ENCODE measurements around the gene GATA2. TPM values are rescaled to one million over a fixed set of nuclear protein-coding genes. Genes with fewer than 3 reads are reported as not detected.

GATA2 gene
- total and polyA plus RNA-seq, 2 of the 8 experiments (the other 6 are each of a cell fraction or from before 2014, with no cell fraction given): 0.03 to 0.30 TPM

DNA sequence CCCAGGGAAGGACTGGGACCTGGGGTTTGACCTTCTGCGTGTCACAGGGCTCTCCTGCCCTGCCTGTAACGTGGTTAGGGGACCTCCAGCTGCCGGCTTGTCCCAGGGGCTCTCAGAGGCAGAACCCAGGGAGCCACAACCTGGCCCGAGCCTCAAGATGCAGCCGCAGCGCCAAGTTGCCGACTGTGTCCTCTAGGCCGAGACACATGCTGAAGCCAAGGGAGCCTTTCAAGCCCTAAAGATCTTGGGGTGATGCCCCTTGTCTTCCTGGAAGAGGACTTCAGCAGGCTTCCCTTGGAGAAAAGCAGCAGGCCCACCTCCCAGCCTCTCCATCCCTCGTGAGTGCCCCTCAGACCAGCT, 33.6 kb downstream of the GATA2 start:
- Histone ChIP-seq H3K56ac (replicated peaks; ENCODE audit: insufficient read length, low read depth, low read length) (no peak overlapping the region), H4K5ac (ENCODE audit: insufficient read length, low read depth, low read length) (no peak overlapping the region), H2BK20ac (ENCODE audit: low read length) (no peak overlapping the region), H3K79me2 (ENCODE audit: control insufficient read depth in 1 of 2, insufficient read depth in 2 of 2, low read length in 2 of 2) (no peaks in the 10 kb centered on the region), H3K4me3 (ENCODE audit: extremely low read depth in 1 of 4, insufficient read depth in 2 of 4, low read depth in 3 of 4, low read length in 4 of 4) (no peak overlapping the region), H3K9me3 (ENCODE audit: insufficient read depth in 2 of 2, low read depth in 1 of 2, low read length in 1 of 2) (no peaks in the 10 kb centered on the region), H3K18ac (ENCODE audit: extremely low read depth, low read length) (no peak overlapping the region), H3K14ac (ENCODE audit: insufficient read length) (no peak overlapping the region), H3K36me3 (ENCODE audit: control insufficient read depth in 2 of 4, insufficient read depth in 4 of 4, low read length in 3 of 4) (no peaks in the 10 kb centered on the region), H2BK15ac (ENCODE audit: low read length) (no peak overlapping the region), H3K23me2 (ENCODE audit: low read depth, low read length) (no peaks in the 10 kb centered on the region), H3K27me3 (replicated peaks in 1 of 4; ENCODE audit: control insufficient read depth in 3 of 4, extremely low read depth in 1 of 4, insufficient read depth in 3 of 4, low read length in 3 of 4) (peaks cover 0 to 6% (median 0%) of the 10 kb centered on the region in 4 experiments; a peak in 4 of 7 replicates), H3K4me2 (ENCODE audit: insufficient read depth in 1 of 2, low read depth in 2 of 2, low read length in 2 of 2) (no peak overlapping the region), H3K23ac (ENCODE audit: insufficient read length) (no peak overlapping the region), H3K27ac (ENCODE audit: low read depth, low read length) (no peak overlapping the region), H2BK5ac (ENCODE audit: low read depth, low read length) (no peak overlapping the region), H4K20me1 (replicated peaks in 1 of 2; ENCODE audit: control insufficient read depth in 1 of 2, insufficient read depth in 2 of 2, low read length in 2 of 2) (peaks cover 0 to 2% of the 10 kb centered on the region in 2 experiments), H2AFZ (ENCODE audit: low read length) (no peak overlapping the region), H2BK120ac (replicated peaks; ENCODE audit: low read depth, low read length) (no peak overlapping the region), H4K91ac (replicated peaks; ENCODE audit: insufficient read length, low read length) (no peak overlapping the region), H3K79me1 (ENCODE audit: low read depth, low read length) (no peaks in the 10 kb centered on the region), H2AK5ac (ENCODE audit: low read depth, low read length) (no peak overlapping the region), H3K9ac (replicated peaks in 1 of 4; ENCODE audit: extremely low read depth in 1 of 4, low read depth in 3 of 4, low read length in 3 of 4) (no peak overlapping the region), H3K4ac (replicated peaks; ENCODE audit: insufficient read length, low read depth, low read length) (no peak overlapping the region), H4K8ac (ENCODE audit: extremely low read depth, insufficient read depth, low read length) (no peak overlapping the region), H2BK12ac (ENCODE audit: low read depth, low read length) (no peak overlapping the region), H3K4me1 (replicated peaks in 1 of 4; ENCODE audit: control insufficient read depth in 3 of 4, insufficient read depth in 4 of 4, low read length in 3 of 4) (peaks cover 0 to 7% (median 0%) of the 10 kb centered on the region in 4 experiments; a peak in 1 of 7 replicates)
- WGBS, 2 experiments (ENCODE audit: extremely low coverage in 1 of 2, insufficient coverage in 1 of 2, insufficient read length in 1 of 2, insufficient replicate concordance in 2 of 2, low coverage in 1 of 2, low lambda C conversion rate in 2 of 2, missing lambda C conversion rate in 1 of 2): 79% methylated on average over 9 of the region's 9 CpGs; no CpG with 5 or more reads in 1 of the 2 experiments
- no peak for FAIRE-seq
- POLR2A ChIA-PET (ENCODE audit: partially characterized antibody): no interaction called here
- CTCF ChIA-PET (ENCODE audit: partially characterized antibody): interaction anchor here (1.0 to 12.7 kb wide), 11 partner anchors 9 to 149 kb away, joined by 3 to 135 read pairs (median 5); no protein-coding TSS in a partner anchor
- no peak for TF ChIP-seq SIRT6 (IDR thresholded peaks at IDR 0.05; ENCODE audit: low read length)
- TF ChIP-seq YY1 (IDR thresholded peaks at IDR 0.05; ENCODE audit: low read depth, low read length): no peak
- DNase-seq (ENCODE audit: low read depth in 1 of 2, low spot score in 2 of 2): no peak
